CD8-positive, alpha-beta memory T cell (primary cell): Measurements from ENCODE around the gene KCNB1. TPM values are rescaled to one million over a fixed set of nuclear protein-coding genes. Genes with fewer than 3 reads are reported as not detected.
A peak's percentile ranks its signal among the peaks of the same experiment; 100 is the strongest.

Experiments
- CTCF ChIA-PET: fragments of 350-600 bp; sonication (Branson Sonifier 250); formaldehyde crosslinking; loops from one replicate; lab custom pipeline; 2021; ENCODE audit warnings: antibody characterized with exemption; lab: Charles Lee
- POLR2A ChIA-PET: fragments of 350-600 bp; sonication (Branson Sonifier 250); formaldehyde crosslinking; loops from one replicate; lab custom pipeline; 2021; ENCODE audit warnings: antibody characterized with exemption; lab: Charles Lee
- DNase-seq, 5 donors: peaks; one replicate each; pipeline versions ENCODE4 v3.0.0 to v3.0.0-alpha.2; 2020 to 2022; ENCODE audit warnings: mixed read lengths in 1 of 5
- H3K27ac ChIP-seq: one replicate; pipeline ENCODE4 v1.7.0; 2013; ENCODE audit warnings: low read depth, mild to moderate bottlenecking, low read length, moderate library complexity
- H3K27me3 ChIP-seq: 2 replicates; pipeline ENCODE4 v1.7.0; 2013; ENCODE audit warnings: low read length, mild to moderate bottlenecking; ENCODE audit not compliant: insufficient read depth, poor library complexity, severe bottlenecking
- H3K36me3 ChIP-seq: 2 replicates; pipeline ENCODE4 v1.7.0; 2013; ENCODE audit warnings: mild to moderate bottlenecking, low read length, moderate library complexity; ENCODE audit not compliant: insufficient read depth
- H3K4me1 ChIP-seq: 2 replicates; pipeline ENCODE4 v1.7.0; 2013; ENCODE audit warnings: mild to moderate bottlenecking, low read length, moderate library complexity; ENCODE audit not compliant: insufficient read depth
- H3K4me3 ChIP-seq: 2 replicates; pipeline ENCODE4 v1.7.0; 2013; ENCODE audit warnings: mild to moderate bottlenecking, low read length
- H3K9me3 ChIP-seq: 2 replicates; pipeline ENCODE4 v1.7.0; 2013; ENCODE audit warnings: mild to moderate bottlenecking, low read length
- H3K27ac Mint-ChIP-seq, 8 donors: one replicate each; pipeline ENCODE4 v1.8.0; 2020 to 2021; ENCODE audit warnings: mixed read lengths in 8 of 8, mild to moderate bottlenecking in 6 of 8, inconsistent platforms in 3 of 8, moderate library complexity in 3 of 8
- H3K27me3 Mint-ChIP-seq, 2 donors: one replicate each; pipeline ENCODE4 v1.8.0; 2020 to 2021; ENCODE audit warnings: mixed read lengths in 2 of 2, mild to moderate bottlenecking in 1 of 2, moderate library complexity in 1 of 2
- H3K36me3 Mint-ChIP-seq, 3 donors: one replicate each; pipeline ENCODE4 v1.8.0; 2020 to 2021; ENCODE audit warnings: mixed read lengths in 3 of 3, inconsistent platforms in 1 of 3, mild to moderate bottlenecking in 1 of 3
- H3K4me1 Mint-ChIP-seq, 3 donors: one replicate each; pipeline ENCODE4 v1.8.0; 2020 to 2021; ENCODE audit warnings: mixed read lengths in 3 of 3, inconsistent platforms in 1 of 3, mild to moderate bottlenecking in 1 of 3
- H3K4me3 Mint-ChIP-seq, 7 donors: one replicate each; pipeline ENCODE4 v1.8.0; 2020 to 2021; ENCODE audit warnings: mixed read lengths in 7 of 7, mild to moderate bottlenecking in 6 of 7, moderate library complexity in 4 of 7, inconsistent platforms in 2 of 7
- H3K9me3 Mint-ChIP-seq, 5 donors: one replicate each; pipeline ENCODE4 v1.8.0; 2020 to 2022; ENCODE audit warnings: mixed read lengths in 5 of 5, mild to moderate bottlenecking in 3 of 5, moderate library complexity in 2 of 5, inconsistent platforms in 1 of 5
- polyA plus RNA-seq: library from polyadenylated mRNA; unstranded; fragments of 300-500 nt; fragmentation: Illumina TruSeq; gene quantifications from one replicate; pipeline ENCODE4 v1.2.3, GENCODE V29; 2021
- total RNA-seq, 2 experiments: library from RNA; stranded (reverse); gene quantifications; one replicate each; pipeline ENCODE4 v1.2.3, GENCODE V29; 2021

Gene KCNB1
- total and polyA plus RNA-seq, 3 experiments from 2014 or later: 0.77 TPM; not detected in 2

GRCh38 chr20:49403012-49403411, 79.5 kb downstream of the KCNB1 start:
- Mint-ChIP-seq H3K4me3 (no peak overlapping the region), H3K36me3 (no peaks in the 10 kb centered on the region), H3K27ac (no peak overlapping the region), H3K27me3 (peaks cover 16 to 18% of the 10 kb centered on the region in 2 donors), H3K4me1 (no peaks in the 10 kb centered on the region), H3K9me3 (peaks cover 0 to 4% (median 0%) of the 10 kb centered on the region in 5 donors)
- H3K4me1 ChIP-seq: no peaks in the 10 kb centered on the region
- no peak overlapping the region for H3K27ac ChIP-seq
- H3K9me3 ChIP-seq: no peaks in the 10 kb centered on the region
- CTCF ChIA-PET: no interaction called here
- POLR2A ChIA-PET: no interaction called here
- DNase-seq: no peak
- no peaks in the 10 kb centered on the region for H3K36me3 ChIP-seq
- H3K27me3 ChIP-seq: peaks cover 3% of the 10 kb centered on the region
- H3K4me3 ChIP-seq: no peak overlapping the region

DNA sequence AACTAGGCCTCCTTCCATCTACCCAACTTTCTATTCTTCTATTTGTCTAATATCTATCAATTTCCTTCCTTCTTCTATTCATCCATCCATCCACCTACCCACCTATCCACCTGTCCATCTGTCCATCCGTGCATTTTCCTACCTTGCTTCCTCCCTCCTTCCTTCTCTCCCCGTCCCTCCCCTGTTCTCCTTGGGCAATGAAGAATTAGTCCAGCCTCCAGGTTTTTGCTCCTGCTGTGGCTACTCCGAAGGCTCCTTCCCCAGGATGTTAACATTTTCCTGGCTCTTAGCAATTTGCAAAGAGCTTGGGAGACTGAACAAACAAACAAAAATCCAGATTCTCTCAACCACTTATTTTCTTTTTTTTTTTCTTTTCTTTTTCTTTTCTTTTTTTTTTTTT, 81.6 kb downstream of the KCNB1 start:
- Histone ChIP-seq H3K36me3 (no peaks in the 10 kb centered on the region), H3K27ac (no peak overlapping the region), H3K9me3 (no peaks in the 10 kb centered on the region), H3K4me1 (no peaks in the 10 kb centered on the region), H3K4me3 (no peak overlapping the region), H3K27me3 (peaks cover 3% of the 10 kb centered on the region)
- no peaks in the 10 kb centered on the region for H3K4me1 Mint-ChIP-seq
- H3K4me3 Mint-ChIP-seq: no peak overlapping the region
- peaks cover 0 to 4% (median 0%) of the 10 kb centered on the region in 5 donors for H3K9me3 Mint-ChIP-seq
- CTCF ChIA-PET: no interaction called here
- H3K36me3 Mint-ChIP-seq: no peaks in the 10 kb centered on the region
- H3K27ac Mint-ChIP-seq: no peak overlapping the region
- H3K27me3 Mint-ChIP-seq: peaks cover 6 to 16% of the 10 kb centered on the region in 2 donors
- POLR2A ChIA-PET: no interaction called here
- no peak for DNase-seq

DNA sequence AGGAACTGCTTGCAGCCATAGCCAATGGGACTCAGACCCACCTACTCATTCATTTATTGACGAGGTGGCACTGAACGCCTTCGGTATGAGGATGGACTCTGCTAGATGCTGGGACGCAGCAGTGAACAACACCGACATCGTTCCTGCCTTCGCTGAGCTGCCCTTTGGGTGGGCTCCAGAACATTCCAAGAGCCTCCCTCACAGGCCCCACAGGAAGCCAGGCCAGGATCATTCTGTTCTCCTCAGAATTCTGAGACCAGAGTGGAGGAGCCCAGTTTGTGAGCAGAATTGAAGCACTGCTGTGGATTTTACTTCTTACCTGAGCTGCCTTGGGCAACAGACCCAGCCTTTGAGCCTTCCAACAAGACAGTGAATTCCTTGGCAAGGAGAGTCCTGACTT, 82.1 kb downstream of the KCNB1 start:
- POLR2A ChIA-PET: no interaction called here
- Histone ChIP-seq H3K4me1 (no peaks in the 10 kb centered on the region), H3K36me3 (no peaks in the 10 kb centered on the region), H3K4me3 (no peak overlapping the region), H3K9me3 (no peaks in the 10 kb centered on the region), H3K27me3 (no peaks in the 10 kb centered on the region), H3K27ac (no peak overlapping the region)
- H3K9me3 Mint-ChIP-seq: peaks cover 0 to 4% (median 0%) of the 10 kb centered on the region in 5 donors
- H3K36me3 Mint-ChIP-seq: no peaks in the 10 kb centered on the region
- H3K4me1 Mint-ChIP-seq: no peaks in the 10 kb centered on the region
- CTCF ChIA-PET: no interaction called here
- H3K4me3 Mint-ChIP-seq: no peak overlapping the region
- DNase-seq: no peak
- H3K27me3 Mint-ChIP-seq: peaks cover 10 to 16% of the 10 kb centered on the region in 2 donors
- no peak overlapping the region for H3K27ac Mint-ChIP-seq

DNA sequence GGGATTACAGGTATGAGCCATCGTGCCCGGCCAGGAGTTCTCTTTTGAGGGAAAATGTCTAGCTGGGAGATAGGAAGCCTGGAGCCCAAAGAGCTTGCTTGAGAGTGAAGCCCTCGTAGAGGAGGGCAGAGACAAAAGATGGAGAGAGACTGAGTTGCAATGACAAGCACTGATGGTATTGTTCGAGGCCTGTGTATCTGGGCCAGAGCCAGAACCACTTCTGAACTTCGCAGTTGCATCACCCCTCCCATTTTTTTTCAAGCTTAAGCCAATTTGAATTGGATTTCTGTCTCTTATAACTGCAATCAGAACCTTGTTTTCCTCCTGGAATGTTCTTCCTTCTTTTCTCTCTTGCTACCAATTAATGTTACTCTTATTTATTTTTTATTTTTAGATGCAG, 83.1 kb downstream of the KCNB1 start:
- H3K9me3 ChIP-seq: no peaks in the 10 kb centered on the region
- H3K9me3 Mint-ChIP-seq: peaks cover 0 to 4% (median 0%) of the 10 kb centered on the region in 5 donors
- H3K4me3 ChIP-seq: no peak overlapping the region
- no peaks in the 10 kb centered on the region for H3K4me1 Mint-ChIP-seq
- no peaks in the 10 kb centered on the region for H3K36me3 Mint-ChIP-seq
- H3K4me1 ChIP-seq: no peaks in the 10 kb centered on the region
- H3K27ac ChIP-seq: no peak overlapping the region
- DNase-seq: no peak
- H3K4me3 Mint-ChIP-seq: no peak overlapping the region
- peak overlapping the region in 1 of 8 donors; percentile 14 for H3K27ac Mint-ChIP-seq
- no peaks in the 10 kb centered on the region for H3K36me3 ChIP-seq
- POLR2A ChIA-PET: no interaction called here
- CTCF ChIA-PET: no interaction called here
- no peaks in the 10 kb centered on the region for H3K27me3 ChIP-seq
- H3K27me3 Mint-ChIP-seq: peaks cover 13 to 14% of the 10 kb centered on the region in 2 donors

- Histone ChIP-seq H3K27me3 (no peaks in the 10 kb centered on the region), H3K36me3 (no peaks in the 10 kb centered on the region), H3K4me3 (no peak overlapping the region), H3K9me3 (no peaks in the 10 kb centered on the region), H3K4me1 (no peaks in the 10 kb centered on the region), H3K27ac (no peak overlapping the region)
- Mint-ChIP-seq H3K27ac (no peak overlapping the region), H3K9me3 (peaks cover 0 to 4% (median 0%) of the 10 kb centered on the region in 5 donors), H3K4me3 (no peak overlapping the region), H3K4me1 (no peaks in the 10 kb centered on the region), H3K27me3 (peaks cover 13 to 16% of the 10 kb centered on the region in 2 donors), H3K36me3 (no peaks in the 10 kb centered on the region)
- no peak for DNase-seq
- ChIA-PET CTCF (no interaction called here), POLR2A (no interaction called here)
These were observed 83.9 kb downstream of the KCNB1 start for GRCh38 chr20:49398401-49399144.

DNA sequence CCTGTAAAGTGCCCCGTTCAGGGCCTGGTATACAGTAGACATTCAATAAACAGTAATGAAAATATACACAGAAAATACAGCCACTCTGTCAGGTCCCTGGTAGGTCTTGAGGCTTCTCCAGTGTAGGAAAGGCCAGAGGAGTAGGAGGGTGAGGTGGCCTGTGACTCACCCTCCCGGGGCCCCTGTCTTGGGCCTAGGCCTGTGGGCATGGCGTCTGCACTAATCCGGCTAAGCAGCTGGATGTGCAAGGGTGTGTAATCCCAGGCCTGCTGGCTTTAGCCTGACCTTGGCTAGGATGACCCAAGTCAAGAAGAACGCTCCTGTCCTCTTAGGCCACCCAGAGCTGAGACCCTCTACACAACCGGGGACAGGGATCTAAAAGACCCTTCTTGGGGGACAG, 84.9 kb downstream of the KCNB1 start:
- CTCF ChIA-PET: interaction anchor here (2.2 kb wide), 1 partner anchor 87 kb away, joined by 4 read pairs; no protein-coding TSS in a partner anchor
- no peak overlapping the region for H3K4me3 ChIP-seq
- POLR2A ChIA-PET: no interaction called here
- Mint-ChIP-seq H3K27me3 (peaks cover 10 to 24% of the 10 kb centered on the region in 2 donors), H3K27ac (no peak overlapping the region), H3K4me1 (no peaks in the 10 kb centered on the region), H3K36me3 (no peaks in the 10 kb centered on the region), H3K9me3 (peaks cover 0 to 4% (median 0%) of the 10 kb centered on the region in 5 donors), H3K4me3 (no peak overlapping the region)
- H3K9me3 ChIP-seq: no peaks in the 10 kb centered on the region
- H3K4me1 ChIP-seq: no peaks in the 10 kb centered on the region
- peaks cover 5% of the 10 kb centered on the region for H3K27me3 ChIP-seq
- no peaks in the 10 kb centered on the region for H3K36me3 ChIP-seq
- no peak for DNase-seq
- H3K27ac ChIP-seq: no peak overlapping the region

DNA sequence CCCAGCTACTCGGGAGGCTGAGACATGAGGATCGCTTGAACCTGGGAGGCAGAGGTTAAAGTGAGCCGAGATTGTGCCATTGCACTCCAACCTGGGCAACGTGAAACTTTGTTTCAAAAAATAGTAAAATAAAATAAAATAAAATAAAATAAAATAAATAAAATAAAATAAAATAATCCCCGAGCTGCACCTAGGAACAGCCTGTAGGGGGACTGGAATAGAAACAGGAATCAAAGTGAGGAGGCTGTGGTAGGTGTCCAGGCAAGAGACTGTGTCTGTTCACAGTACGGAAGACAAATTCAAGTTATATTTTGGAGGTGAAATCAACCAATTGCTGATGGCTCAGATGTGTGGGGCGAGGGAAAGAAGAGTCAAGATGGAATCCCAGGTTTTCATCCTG, 86.2 kb downstream of the KCNB1 start:
- DNase-seq: no peak
- H3K4me3 Mint-ChIP-seq: no peak overlapping the region
- H3K27ac Mint-ChIP-seq: no peak overlapping the region
- no peaks in the 10 kb centered on the region for H3K4me1 ChIP-seq
- CTCF ChIA-PET: interaction anchor here (2.2 kb wide), 1 partner anchor 88 kb away, joined by 4 read pairs; no protein-coding TSS in a partner anchor
- no peaks in the 10 kb centered on the region for H3K9me3 ChIP-seq
- H3K9me3 Mint-ChIP-seq: no peaks in the 10 kb centered on the region
- H3K4me3 ChIP-seq: no peak overlapping the region
- POLR2A ChIA-PET: no interaction called here
- H3K27me3 Mint-ChIP-seq: peaks cover 8 to 36% of the 10 kb centered on the region in 2 donors
- no peaks in the 10 kb centered on the region for H3K36me3 Mint-ChIP-seq
- H3K27ac ChIP-seq: no peak overlapping the region
- no peaks in the 10 kb centered on the region for H3K4me1 Mint-ChIP-seq
- H3K36me3 ChIP-seq: no peaks in the 10 kb centered on the region
- H3K27me3 ChIP-seq: peaks cover 5% of the 10 kb centered on the region

GRCh38 chr20:49395659-49396058, 86.8 kb downstream of the KCNB1 start:
- Mint-ChIP-seq H3K4me3 (no peak overlapping the region), H3K27me3 (peaks cover 8 to 36% of the 10 kb centered on the region in 2 donors), H3K36me3 (no peaks in the 10 kb centered on the region), H3K4me1 (no peaks in the 10 kb centered on the region), H3K27ac (no peak overlapping the region), H3K9me3 (no peaks in the 10 kb centered on the region)
- ChIA-PET POLR2A (no interaction called here), CTCF (no interaction called here)
- Histone ChIP-seq H3K9me3 (no peaks in the 10 kb centered on the region), H3K4me1 (no peaks in the 10 kb centered on the region), H3K4me3 (no peak overlapping the region), H3K36me3 (no peaks in the 10 kb centered on the region), H3K27me3 (peaks cover 5% of the 10 kb centered on the region), H3K27ac (no peak overlapping the region)
- DNase-seq: no peak
